ENCODE results near the gene AIP. TPM values are rescaled to one million over a fixed set of nuclear protein-coding genes. Genes with fewer than 3 reads are reported as not detected.

AIP gene
- total RNA-seq, 1 donor from 2014 or later, result 82.7 TPM

DNA sequence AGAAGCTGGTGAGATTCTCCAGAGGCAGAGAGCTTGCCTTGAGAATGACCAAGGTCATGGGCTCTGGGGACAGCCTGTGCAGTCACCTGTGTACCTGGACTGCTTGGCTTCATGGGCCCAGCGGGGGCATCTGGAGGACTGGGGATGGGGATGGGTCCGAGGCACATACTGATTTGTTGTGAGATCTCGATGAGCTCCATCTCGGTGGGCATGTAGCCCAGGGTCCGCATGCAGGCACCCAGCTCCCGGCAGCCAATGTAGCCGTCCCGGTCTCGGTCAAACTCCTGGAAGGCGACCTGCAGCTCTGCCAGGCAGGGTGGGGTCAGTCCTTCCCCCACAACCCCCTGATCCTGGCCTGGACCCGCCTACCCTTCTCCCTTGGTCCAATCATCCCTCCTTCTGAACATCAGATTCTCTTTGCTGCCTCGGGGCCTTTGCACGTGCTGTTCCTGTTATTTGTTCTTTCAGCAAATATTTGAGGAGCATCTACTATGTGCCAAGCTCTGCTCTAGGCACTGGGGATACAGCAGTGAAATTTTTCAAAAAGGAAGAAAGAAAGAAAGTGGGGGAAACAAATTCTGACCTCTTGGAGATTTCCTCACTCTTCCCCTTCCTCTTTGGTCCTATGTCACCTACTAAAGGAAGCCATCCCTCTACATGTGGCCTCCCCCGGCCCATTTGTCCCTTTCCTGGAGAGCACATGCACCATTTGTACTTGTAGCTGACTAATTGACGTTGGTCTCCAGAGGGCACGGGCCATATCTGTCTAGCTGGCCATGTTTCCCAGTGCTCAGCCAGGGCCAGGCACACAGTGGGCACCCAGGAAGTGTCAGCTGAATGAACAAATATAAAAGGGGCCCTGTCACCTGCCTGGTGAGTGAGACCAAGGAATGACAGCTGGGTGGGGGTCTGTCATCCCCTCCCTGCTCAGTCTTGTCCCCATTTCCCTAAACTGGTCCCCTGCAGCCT is 38.3 kb downstream of the AIP start:
- intact Hi-C loops (cut with DNase I), result no loop called here
- TF ChIP-seq POLR2A (IDR thresholded peaks at IDR 0.05) (no peak), POLR2AphosphoS5 (IDR thresholded peaks at IDR 0.05; ENCODE audit: insufficient read depth in 1 of 2, low read depth in 1 of 2) (no peak)
- TF ChIP-seq, protein P1, sequence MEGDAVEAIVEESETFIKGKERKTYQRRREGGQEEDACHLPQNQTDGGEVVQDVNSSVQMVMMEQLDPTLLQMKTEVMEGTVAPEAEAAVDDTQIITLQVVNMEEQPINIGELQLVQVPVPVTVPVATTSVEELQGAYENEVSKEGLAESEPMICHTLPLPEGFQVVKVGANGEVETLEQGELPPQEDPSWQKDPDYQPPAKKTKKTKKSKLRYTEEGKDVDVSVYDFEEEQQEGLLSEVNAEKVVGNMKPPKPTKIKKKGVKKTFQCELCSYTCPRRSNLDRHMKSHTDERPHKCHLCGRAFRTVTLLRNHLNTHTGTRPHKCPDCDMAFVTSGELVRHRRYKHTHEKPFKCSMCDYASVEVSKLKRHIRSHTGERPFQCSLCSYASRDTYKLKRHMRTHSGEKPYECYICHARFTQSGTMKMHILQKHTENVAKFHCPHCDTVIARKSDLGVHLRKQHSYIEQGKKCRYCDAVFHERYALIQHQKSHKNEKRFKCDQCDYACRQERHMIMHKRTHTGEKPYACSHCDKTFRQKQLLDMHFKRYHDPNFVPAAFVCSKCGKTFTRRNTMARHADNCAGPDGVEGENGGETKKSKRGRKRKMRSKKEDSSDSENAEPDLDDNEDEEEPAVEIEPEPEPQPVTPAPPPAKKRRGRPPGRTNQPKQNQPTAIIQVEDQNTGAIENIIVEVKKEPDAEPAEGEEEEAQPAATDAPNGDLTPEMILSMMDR (IDR thresholded peaks at IDR 0.05), result no peak
- no peak for DNase-seq (ENCODE audit: extremely low spot score in 2 of 2)
- Histone ChIP-seq H3K9me3 (no peaks in the 10 kb centered on the region), H3K27me3 (no peaks in the 10 kb centered on the region), H3K36me3 (no peaks in the 10 kb centered on the region), H3K4me3 (no peak overlapping the region), H3K4me1 (no peaks in the 10 kb centered on the region), H3K27ac (no peak overlapping the region)

DNA sequence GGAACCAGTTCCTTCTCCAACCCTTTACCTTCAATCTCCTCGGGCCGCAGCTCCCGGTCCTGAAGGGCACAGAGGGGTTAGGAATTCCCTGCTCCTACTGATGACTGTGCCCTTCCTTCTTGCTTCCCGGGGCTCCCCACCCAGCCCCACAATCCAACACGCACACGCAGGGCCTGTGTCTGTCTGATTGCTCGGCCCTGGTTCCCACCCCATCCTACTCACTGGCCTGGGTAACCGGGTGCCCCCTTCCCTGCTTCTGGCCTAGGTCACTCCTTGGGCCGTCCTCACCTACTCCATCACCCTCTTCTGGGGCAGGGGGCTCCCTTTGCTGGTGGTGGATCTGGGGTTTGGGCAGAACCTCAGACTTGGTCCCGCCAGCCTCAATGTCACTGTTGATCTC is 39.1 kb downstream of the AIP start:
- Histone ChIP-seq H3K27ac (no peak overlapping the region), H3K36me3 (no peaks in the 10 kb centered on the region), H3K27me3 (no peaks in the 10 kb centered on the region), H3K4me3 (no peak overlapping the region), H3K4me1 (no peaks in the 10 kb centered on the region), H3K9me3 (no peaks in the 10 kb centered on the region)
- no peak for DNase-seq (ENCODE audit: extremely low spot score in 2 of 2)
- TF ChIP-seq, protein P1 (IDR thresholded peaks at IDR 0.05), result no peak
- no peak for TF ChIP-seq POLR2A (IDR thresholded peaks at IDR 0.05)
- TF ChIP-seq POLR2AphosphoS5 (IDR thresholded peaks at IDR 0.05; ENCODE audit: insufficient read depth in 1 of 2, low read depth in 1 of 2), result no peak
- intact Hi-C loops (cut with DNase I), result no loop called here

DNA sequence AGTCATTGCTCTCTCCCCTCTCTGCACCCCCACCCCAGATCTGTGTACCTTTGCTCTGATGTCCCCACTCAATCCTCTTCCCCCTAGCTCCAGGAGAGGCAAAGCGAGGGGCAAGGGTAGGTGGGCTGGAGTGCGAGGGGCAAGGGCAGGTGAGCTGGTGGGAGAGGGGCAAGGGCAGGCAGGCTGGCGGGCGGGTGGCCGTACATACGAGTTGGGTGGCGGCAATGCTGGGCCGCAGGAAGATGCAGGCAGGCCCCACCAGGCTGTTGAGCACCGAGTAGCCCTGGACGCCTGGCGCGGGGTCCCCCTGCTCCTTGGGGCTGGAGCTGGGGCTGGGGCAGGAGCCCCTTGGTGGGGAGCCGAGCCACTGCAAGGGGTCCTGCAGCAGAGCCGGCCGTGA is 39.5 kb downstream of the AIP start:
- Histone ChIP-seq H3K27ac (no peak overlapping the region), H3K4me3 (no peak overlapping the region), H3K27me3 (no peaks in the 10 kb centered on the region), H3K4me1 (no peaks in the 10 kb centered on the region), H3K36me3 (no peaks in the 10 kb centered on the region), H3K9me3 (no peaks in the 10 kb centered on the region)
- intact Hi-C loops (cut with DNase I), result no loop called here
- DNase-seq (ENCODE audit: extremely low spot score in 2 of 2), result no peak
- TF ChIP-seq POLR2A (IDR thresholded peaks at IDR 0.05), result no peak
- TF ChIP-seq, protein P1 (IDR thresholded peaks at IDR 0.05), result no peak

DNA sequence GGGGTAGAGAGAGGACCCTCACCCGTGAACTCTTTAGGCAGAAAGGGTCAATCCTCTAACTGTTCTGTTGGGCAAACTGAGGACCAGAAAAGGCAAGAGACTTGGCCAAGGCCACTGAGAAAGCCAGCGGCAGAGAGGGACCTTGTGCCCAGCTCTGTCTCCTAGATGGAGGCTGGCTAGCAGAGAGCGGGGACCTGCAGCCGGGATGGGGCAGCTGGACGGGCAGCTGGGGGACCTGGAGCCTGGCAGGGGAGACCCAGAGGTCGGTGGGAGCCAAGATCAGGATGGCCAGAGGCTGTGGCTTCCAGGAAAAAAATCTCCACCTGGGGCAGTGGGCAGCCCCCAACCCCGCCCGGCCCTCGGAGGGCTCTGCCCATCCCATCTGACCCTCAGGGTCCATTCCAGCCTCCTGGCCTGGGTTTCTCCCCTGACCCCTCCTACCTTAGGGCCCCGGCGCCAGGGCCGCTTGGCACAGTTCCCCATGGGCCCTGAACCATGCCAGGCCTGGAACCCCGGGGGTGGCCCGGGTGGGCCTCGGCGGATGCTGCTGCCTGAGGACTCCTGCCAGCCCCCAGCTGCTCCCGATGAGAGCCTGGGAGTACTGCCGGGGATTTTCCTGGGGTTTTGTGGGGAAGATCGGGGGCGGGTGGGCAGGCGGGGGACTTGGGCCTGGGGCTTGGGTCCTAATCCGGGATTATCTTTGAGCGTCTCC is 40.2 kb downstream of the AIP start, which contains the start of gene CABP2:
CABP2 (minus strand) TSS at position 603 of the 712 bp plus-strand sequence; CDS start at position 483, 120 bp downstream.
- intact Hi-C loops (cut with DNase I), result no loop called here
- no peaks in the 10 kb centered on the region for H3K4me1 ChIP-seq
- no peak within 1 kb of the TSS for H3K4me3 ChIP-seq
- TF ChIP-seq POLR2AphosphoS5 (IDR thresholded peaks at IDR 0.05; ENCODE audit: insufficient read depth in 1 of 2, low read depth in 1 of 2) (no peak), POLR2A (IDR thresholded peaks at IDR 0.05) (no peak)
- TF ChIP-seq, protein P1 (IDR thresholded peaks at IDR 0.05), result no peak
- H3K36me3 ChIP-seq, result no peaks in the 10 kb centered on the region
- H3K27ac ChIP-seq, result no peak within 1 kb of the TSS
- DNase-seq (ENCODE audit: extremely low spot score in 2 of 2), result no peak
- H3K9me3 ChIP-seq, result no peaks in the 10 kb centered on the region
- H3K27me3 ChIP-seq, result no peaks in the 10 kb centered on the region
